RWPE2 (cell line): ENCODE measurements around the gene GTF3C2.
A peak's percentile ranks its signal among the peaks of the same experiment; 100 is the strongest.

Source experiments
- ATAC-seq: fragments of 200-7000 bp; cut with Tn5 transposase; 3 replicates; pipeline ENCODE4 v1.9.1; 2021; ENCODE audit warnings: low read depth
- DNase-seq: peaks from one replicate; pipeline ENCODE4 v3.0.0-alpha.2; 2020; ENCODE audit warnings: low spot score
- H3K27ac ChIP-seq: fragments of 450-650 bp; 2 replicates; pipeline ENCODE4 v1.5.1; 2017; ENCODE audit warnings: mild to moderate bottlenecking; ENCODE audit not compliant: poor library complexity, severe bottlenecking
- H3K27me3 ChIP-seq: fragments of 250-450 bp; sonication (Bioruptor Pico); 2 replicates; pipeline ENCODE4 v1.5.1; 2021; ENCODE audit warnings: mild to moderate bottlenecking, moderate library complexity; ENCODE audit not compliant: insufficient read depth, poor library complexity, severe bottlenecking
- H3K36me3 ChIP-seq: fragments of 250-450 bp; sonication (Bioruptor Pico); 2 replicates; pipeline ENCODE4 v1.5.1; 2020; ENCODE audit warnings: low read depth, mild to moderate bottlenecking, moderate library complexity
- H3K4me1 ChIP-seq: fragments of 250-450 bp; sonication (Bioruptor Pico); 2 replicates; pipeline ENCODE4 v1.5.1; 2021; ENCODE audit warnings: mild to moderate bottlenecking, moderate library complexity; ENCODE audit not compliant: insufficient read depth, poor library complexity, severe bottlenecking
- H3K4me3 ChIP-seq: fragments of 250-450 bp; sonication (Bioruptor Pico); 2 replicates; pipeline ENCODE4 v1.5.1; 2021; ENCODE audit warnings: mild to moderate bottlenecking, moderate library complexity; ENCODE audit not compliant: severe bottlenecking
- H3K9me3 ChIP-seq: fragments of 250-450 bp; sonication (Bioruptor Pico); 2 replicates; pipeline ENCODE4 v1.5.1; 2021; ENCODE audit warnings: mild to moderate bottlenecking, moderate library complexity; ENCODE audit not compliant: severe bottlenecking
- TF ChIP-seq, protein P1 (sequence below): fragments of 450-650 bp; IDR thresholded peaks from one replicate; pipeline ENCODE4 v1.5.1; 2017; ENCODE audit warnings: mild to moderate bottlenecking, moderate library complexity; ENCODE audit not compliant: poor library complexity, severe bottlenecking

The GTF3C2 gene

DNA sequence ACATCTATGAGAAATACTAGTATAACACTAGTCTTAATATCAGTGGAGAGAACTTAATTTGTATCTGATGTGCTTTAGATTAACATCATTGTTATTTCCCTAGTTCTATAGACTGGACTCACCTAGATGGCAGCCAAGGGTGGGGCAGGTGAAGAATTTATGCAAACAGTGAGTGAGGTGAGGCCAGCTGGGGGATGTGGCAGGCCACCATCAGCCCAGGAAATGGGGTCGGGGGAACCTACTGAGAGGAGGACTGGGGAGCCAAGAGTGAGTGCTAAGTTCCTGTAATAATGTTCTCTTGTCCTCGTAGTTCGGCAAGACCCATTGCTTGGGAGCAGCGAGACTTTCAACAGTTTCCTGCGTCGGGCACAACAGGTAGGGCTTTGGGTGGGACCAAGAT, 16.4 kb upstream of the GTF3C2 start:
- peaks cover 71% of the 10 kb centered on the region for H3K36me3 ChIP-seq
- ATAC-seq = no peak

DNA sequence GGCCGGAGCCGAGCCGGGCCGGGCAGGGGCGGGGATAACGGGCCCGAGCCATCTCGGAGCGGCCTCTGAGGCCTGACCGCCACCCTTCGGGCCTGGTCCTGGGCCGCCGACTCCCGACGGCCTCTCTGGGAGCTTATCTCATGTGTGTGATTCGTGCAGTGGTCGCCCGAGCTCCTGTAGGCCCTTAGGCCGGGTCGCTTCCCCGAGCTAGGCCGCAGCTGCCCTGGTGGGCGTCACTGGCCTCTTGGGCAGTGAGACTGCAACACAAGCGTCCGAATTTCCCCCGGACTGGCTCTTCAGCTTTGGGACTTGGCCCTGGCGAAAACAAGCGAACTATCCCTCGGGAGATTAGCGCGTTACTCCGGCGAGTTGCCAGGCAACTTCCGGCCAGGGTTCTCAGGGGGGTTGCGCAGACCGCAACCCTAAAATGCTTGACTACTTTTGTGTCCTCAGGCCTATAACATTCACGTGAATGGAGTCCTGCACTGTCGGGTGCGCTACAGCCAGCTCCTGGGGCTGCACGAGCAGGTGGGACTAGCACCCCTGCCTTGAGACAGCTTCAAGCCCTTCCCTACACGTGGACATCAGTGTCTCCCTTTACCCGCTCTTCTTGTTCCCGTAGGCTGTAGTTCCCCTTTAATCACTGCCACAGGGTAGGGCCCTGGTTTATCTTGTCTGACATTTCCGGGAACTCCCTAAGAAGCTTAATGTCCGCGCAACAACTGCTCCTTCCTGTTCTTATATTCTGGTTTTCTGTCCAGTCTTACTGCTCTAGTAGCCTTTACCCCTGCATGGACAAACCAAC, 14.5 kb upstream of the GTF3C2 start:
- TF ChIP-seq, protein P1, sequence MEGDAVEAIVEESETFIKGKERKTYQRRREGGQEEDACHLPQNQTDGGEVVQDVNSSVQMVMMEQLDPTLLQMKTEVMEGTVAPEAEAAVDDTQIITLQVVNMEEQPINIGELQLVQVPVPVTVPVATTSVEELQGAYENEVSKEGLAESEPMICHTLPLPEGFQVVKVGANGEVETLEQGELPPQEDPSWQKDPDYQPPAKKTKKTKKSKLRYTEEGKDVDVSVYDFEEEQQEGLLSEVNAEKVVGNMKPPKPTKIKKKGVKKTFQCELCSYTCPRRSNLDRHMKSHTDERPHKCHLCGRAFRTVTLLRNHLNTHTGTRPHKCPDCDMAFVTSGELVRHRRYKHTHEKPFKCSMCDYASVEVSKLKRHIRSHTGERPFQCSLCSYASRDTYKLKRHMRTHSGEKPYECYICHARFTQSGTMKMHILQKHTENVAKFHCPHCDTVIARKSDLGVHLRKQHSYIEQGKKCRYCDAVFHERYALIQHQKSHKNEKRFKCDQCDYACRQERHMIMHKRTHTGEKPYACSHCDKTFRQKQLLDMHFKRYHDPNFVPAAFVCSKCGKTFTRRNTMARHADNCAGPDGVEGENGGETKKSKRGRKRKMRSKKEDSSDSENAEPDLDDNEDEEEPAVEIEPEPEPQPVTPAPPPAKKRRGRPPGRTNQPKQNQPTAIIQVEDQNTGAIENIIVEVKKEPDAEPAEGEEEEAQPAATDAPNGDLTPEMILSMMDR = no peak
- Histone ChIP-seq H3K4me3 (peak overlapping the region; percentile 95), H3K4me1 (peaks cover 5% of the 10 kb centered on the region), H3K9me3 (no peaks in the 10 kb centered on the region), H3K27me3 (no peaks in the 10 kb centered on the region), H3K36me3 (peaks cover 72% of the 10 kb centered on the region), H3K27ac (peak overlapping the region; percentile 54)
- ATAC-seq = peak; percentile 32
- no peak for DNase-seq

More for the DNA sequence above, 16.4 kb upstream of the GTF3C2 start:
- DNase-seq = no peak
- no peak overlapping the region for H3K4me3 ChIP-seq
- TF ChIP-seq, protein P1 = no peak
- H3K27ac ChIP-seq = no peak overlapping the region
- H3K4me1 ChIP-seq = peaks cover 5% of the 10 kb centered on the region
- no peaks in the 10 kb centered on the region for H3K9me3 ChIP-seq
- no peaks in the 10 kb centered on the region for H3K27me3 ChIP-seq

DNA sequence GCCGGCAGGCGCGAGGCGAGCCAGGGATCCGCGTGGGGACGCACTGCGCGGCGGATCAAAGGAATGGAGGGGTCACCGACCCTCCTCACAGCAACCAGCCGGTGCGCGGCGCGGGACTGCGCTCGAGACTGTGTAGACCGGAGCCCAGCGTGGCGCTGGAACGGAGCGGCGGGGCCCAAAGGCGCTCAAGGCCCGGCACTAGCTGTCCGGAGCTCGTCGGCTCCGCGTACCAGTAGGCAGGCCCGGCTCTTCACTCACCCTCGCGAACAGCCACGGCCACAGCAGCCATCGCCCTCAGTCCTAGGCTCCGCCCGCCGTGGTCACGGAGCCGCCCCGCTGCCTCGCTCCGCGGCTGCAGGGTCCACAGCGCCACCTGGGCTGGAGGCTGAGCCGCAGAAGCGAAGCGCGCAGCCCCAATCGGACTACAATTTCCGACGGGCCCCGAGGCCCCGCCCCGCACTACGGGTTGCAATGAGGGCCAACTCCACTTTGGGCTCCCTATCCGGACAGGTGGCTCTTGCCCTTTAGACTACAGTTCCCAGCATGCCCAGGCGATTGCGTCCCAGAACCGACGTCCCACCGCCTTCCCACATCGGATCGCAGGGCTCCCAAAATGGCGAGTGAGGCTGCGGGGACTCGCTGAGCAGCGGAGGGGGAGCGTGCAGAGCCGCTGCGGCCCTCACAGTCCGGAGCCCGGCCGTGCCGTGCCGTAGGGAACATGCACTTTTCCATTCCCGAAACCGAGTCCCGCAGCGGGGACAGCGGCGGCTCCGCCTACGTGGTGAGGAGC, 13.7 kb upstream of the GTF3C2 start, which contains the start of the genes EIF2B4 and SNX17:
Gene EIF2B4 (minus strand): TSS at position 313 of the 790 bp plus-strand sequence. CDS start 24 bp downstream, at position 289.
Gene SNX17 (plus strand): TSS at position 591 of the 790 bp plus-strand sequence. CDS start 128 bp downstream, at position 719.
- DNase-seq (peak; percentile 98), ATAC-seq (peak; percentile 89)
- TF ChIP-seq, protein P1 = peak; percentile 93
- H3K9me3 ChIP-seq = no peaks in the 10 kb centered on the region
- H3K36me3 ChIP-seq = peaks cover 71% of the 10 kb centered on the region
- H3K27ac ChIP-seq = peak within 1 kb of the TSS; percentile 54
- peak within 1 kb of the TSS; percentile 95 for H3K4me3 ChIP-seq
- H3K27me3 ChIP-seq = no peaks in the 10 kb centered on the region
- H3K4me1 ChIP-seq = peaks cover 5% of the 10 kb centered on the region

DNA sequence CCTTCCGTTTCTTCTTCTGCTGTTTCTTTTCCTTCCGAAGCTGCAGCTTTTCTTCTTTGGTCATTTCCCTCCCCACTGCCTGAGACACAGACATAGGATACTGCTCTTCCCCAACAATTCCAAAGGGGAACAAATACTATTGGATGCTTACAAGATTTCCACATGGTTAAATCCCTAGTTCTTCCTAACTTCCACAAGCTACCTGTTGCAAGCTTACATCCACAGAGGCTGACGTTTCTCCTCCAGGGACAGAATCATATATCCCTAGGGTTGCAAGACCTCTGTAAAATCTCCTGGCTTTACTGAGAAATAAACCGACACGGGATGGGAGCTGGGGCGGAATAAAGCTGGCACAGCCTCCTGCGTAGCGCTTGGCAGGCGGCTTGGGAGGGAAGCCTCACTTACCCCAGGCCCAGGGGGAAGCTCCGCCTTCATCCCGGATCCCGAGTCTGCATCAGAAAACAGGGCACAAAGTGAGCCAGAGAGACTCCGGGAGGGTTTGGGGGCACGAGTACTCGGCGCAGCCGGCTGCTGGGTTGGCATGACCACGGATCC, 13.0 kb upstream of the GTF3C2 start:
- Histone ChIP-seq H3K36me3 (peaks cover 70% of the 10 kb centered on the region), H3K27me3 (no peaks in the 10 kb centered on the region), H3K4me3 (peak overlapping the region; percentile 95), H3K9me3 (no peaks in the 10 kb centered on the region), H3K4me1 (peaks cover 5% of the 10 kb centered on the region), H3K27ac (peak overlapping the region; percentile 25)
- ATAC-seq (peak; percentile 39), DNase-seq (no peak)
- TF ChIP-seq, protein P1 = no peak
